Suprapubic skin (tissue), 4 donors: ENCODE results near the gene DDX19B. TPM values are rescaled to one million over a fixed set of nuclear protein-coding genes. Genes with fewer than 3 reads are reported as not detected.

Experiments
- DNase-seq, 2 donors: peaks; one replicate each; pipeline ENCODE4 v3.0.0-alpha.2; 2019; ENCODE audit warnings: low spot score in 2 of 2
- H3K27ac ChIP-seq: fragments of 200-600 bp; sonication (generic); one replicate; pipeline ENCODE4 v1.5.1; 2019
- H3K27me3 ChIP-seq: fragments of 200-600 bp; sonication (generic); one replicate; pipeline ENCODE4 v1.5.1; 2019
- H3K36me3 ChIP-seq: fragments of 200-600 bp; sonication (generic); one replicate; pipeline ENCODE4 v1.5.1; 2019
- H3K4me1 ChIP-seq: fragments of 200-600 bp; sonication (generic); one replicate; pipeline ENCODE4 v1.5.1; 2019
- H3K4me3 ChIP-seq: fragments of 200-600 bp; sonication (generic); one replicate; pipeline ENCODE4 v1.5.1; 2019; ENCODE audit warnings: mild to moderate bottlenecking
- H3K9me3 ChIP-seq: fragments of 200-600 bp; sonication (generic); one replicate; pipeline ENCODE4 v1.5.1; 2019
- CTCF ChIP-seq, 2 donors: fragments of 200-600 bp in 1 of 2; fragments of 450-650 bp in 1 of 2; sonication (generic) in 1 of 2; IDR thresholded peaks; one replicate each; pipeline ENCODE4 v1.5.1; 2016 to 2019; ENCODE audit warnings: antibody characterized with exemption in 2 of 2, mild to moderate bottlenecking in 1 of 2, moderate library complexity in 1 of 2
- EP300 ChIP-seq: sonication (generic); formaldehyde crosslinking; IDR thresholded peaks from one replicate; pipeline ENCODE4 v1.6.1; 2017; ENCODE audit warnings: antibody characterized with exemption
- POLR2A ChIP-seq, 2 donors: fragments of 450-650 bp; IDR thresholded peaks; one replicate each; pipeline ENCODE4 v1.6.1; 2017; ENCODE audit warnings: antibody characterized with exemption in 2 of 2, mild to moderate bottlenecking in 2 of 2, moderate library complexity in 2 of 2
- POLR2AphosphoS5 ChIP-seq, 3 donors: sonication (generic); formaldehyde crosslinking; IDR thresholded peaks; one replicate each; pipeline ENCODE4 v1.6.1; 2017; ENCODE audit warnings: antibody characterized with exemption in 3 of 3
- WGBS: methylation state at CpG from one replicate; pipeline ENCODE4 v1.1.5; 2018; 5-methylcytosine and 5-hydroxymethylcytosine counted together
- total RNA-seq, 4 donors: library from RNA; depleted of rRNA; stranded (reverse); fragments of >200 nt; gene quantifications; one replicate each; pipeline ENCODE4 v1.1.0, GENCODE V29; 2016

Gene DDX19B
- total RNA-seq, 4 donors from 2014 or later, result 31.9 to 58.6 (median 43.6) TPM

DNA sequence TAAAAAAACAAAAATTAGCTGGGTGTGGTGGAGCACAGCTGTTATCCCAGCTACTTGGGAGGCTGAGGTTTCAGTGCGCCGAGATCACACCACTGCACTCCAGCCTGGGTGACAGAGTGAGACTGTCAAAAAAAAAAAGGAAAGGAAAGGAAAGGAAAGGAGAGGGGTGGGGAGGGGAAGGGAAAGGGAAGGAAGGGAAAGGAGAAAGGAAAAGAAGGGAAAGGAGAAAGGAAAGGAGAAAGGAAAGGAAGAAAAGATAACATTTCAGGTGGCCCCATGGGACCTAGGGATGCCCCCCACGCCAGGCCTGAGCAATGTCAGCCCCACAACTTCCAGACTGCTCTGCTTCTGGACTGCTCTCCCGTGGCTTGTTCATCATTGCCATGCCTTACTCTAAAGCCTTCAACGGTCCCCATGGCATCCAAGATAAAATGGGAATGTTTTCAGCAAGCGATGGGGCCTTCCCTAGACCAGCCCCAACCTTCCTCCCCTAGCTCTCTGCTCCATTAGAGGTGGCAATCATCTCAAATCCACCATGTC is 84.5 kb downstream of the DDX19B start:
- no peak for TF ChIP-seq EP300
- no peak for TF ChIP-seq POLR2AphosphoS5 (IDR thresholded peaks at IDR 0.05)
- no peak for TF ChIP-seq POLR2A (IDR thresholded peaks at IDR 0.05)
- TF ChIP-seq CTCF (IDR thresholded peaks at IDR 0.05), result no peak
- Histone ChIP-seq H3K4me3 (no peak overlapping the region), H3K4me1 (peaks cover 29% of the 10 kb centered on the region), H3K27me3 (no peaks in the 10 kb centered on the region), H3K36me3 (peaks cover 17% of the 10 kb centered on the region), H3K9me3 (no peaks in the 10 kb centered on the region), H3K27ac (no peak overlapping the region)
- WGBS, result 89% methylated on average over 6 of the region's 6 CpGs
- DNase-seq, result no peak

Other genes with a start within 250 kb of the DDX19B start
- 10 to 100 TPM; 16.7 to 38.8 (median 33.6) TPM for gene PDPR, start 184.9 kb upstream of the DDX19B start, total RNA-seq
- gene CLEC18C, start 125.4 kb upstream of the DDX19B start, total RNA-seq, result not detected
- 10 to 100 TPM; 26.4 to 44.6 (median 26.8) TPM for gene EXOSC6, start 47.2 kb upstream of the DDX19B start, total RNA-seq
- 10 to 100 TPM; 35.4 to 56.2 (median 38.6) TPM for gene AARS1, start 9.7 kb upstream of the DDX19B start, total RNA-seq
- 10 to 100 TPM; 37.1 to 55.9 (median 42.5) TPM for gene DDX19A, start 47.7 kb downstream of the DDX19B start, total RNA-seq
- gene ST3GAL2, start 139.9 kb downstream of the DDX19B start, total RNA-seq, result 10 to 100 TPM in 3 of 4 donors, 1 to 10 TPM in 1; 7.1 to 16.5 (median 11.1) TPM
- gene FCSK, start 155.4 kb downstream of the DDX19B start, total RNA-seq, result 10 to 100 TPM; 15.7 to 44.7 (median 23.2) TPM
- gene COG4, start 224.4 kb downstream of the DDX19B start, total RNA-seq, result 10 to 100 TPM; 35.0 to 59.9 (median 48.2) TPM
- 100 to 1,000 TPM; 122 to 280 (median 174) TPM for gene SF3B3, start 224.6 kb downstream of the DDX19B start, total RNA-seq